Mucosa of descending colon (tissue), 3 donors: ENCODE results near the gene NRG2. TPM values are rescaled to one million over a fixed set of nuclear protein-coding genes. Genes with fewer than 3 reads are reported as not detected.

Experiments used
- ATAC-seq: fragments of 200-7000 bp; cut with Tn5 transposase; one replicate; pipeline ENCODE4 v1.9.1; 2020; ENCODE audit warnings: mild to moderate bottlenecking, moderate library complexity
- DNase-seq, 3 donors: peaks; one replicate each; pipeline ENCODE4 v3.0.0-alpha.2; 2020
- H3K36me3 ChIP-seq: fragments of 200-600 bp; one replicate; pipeline ENCODE4 v1.8.0; 2021; ENCODE audit warnings: low read depth, mild to moderate bottlenecking
- H3K4me1 ChIP-seq: fragments of 200-600 bp; one replicate; pipeline ENCODE4 v1.8.0; 2021; ENCODE audit warnings: low read depth, mild to moderate bottlenecking
- H3K4me3 ChIP-seq: fragments of 200-600 bp; one replicate; pipeline ENCODE4 v1.8.0; 2021; ENCODE audit warnings: mild to moderate bottlenecking
- H3K9me3 ChIP-seq: fragments of 200-600 bp; one replicate; pipeline ENCODE4 v1.8.0; 2021; ENCODE audit warnings: mild to moderate bottlenecking
- CTCF ChIP-seq: fragments of 200-600 bp; IDR thresholded peaks from one replicate; pipeline ENCODE4 v1.8.0; 2022; ENCODE audit warnings: antibody characterized with exemption, mild to moderate bottlenecking
- intact Hi-C, 2 donors: fragments of 100-400 bp; cut with DNase I in 1 of 2; cut with micrococcal nuclease in 1 of 2; formaldehyde crosslinking; loops; one replicate each; pipeline versions ENCODE4 v1.11.0 to v1.11.1; 2022; cut with DNase I, micrococcal nuclease
- total RNA-seq, 3 donors: library from RNA; stranded (reverse); fragmentation: NEBNext Ultra II Directional in 2 of 3; extraction: Animal tissue kit (Norgen Biotek cat#: 25700) in 2 of 3; gene quantifications; one replicate each; pipeline versions ENCODE4 v1.2.1 to v1.2.4, GENCODE V29; 2021 to 2023
- donor health status: DM: no; HTN: no; CAD: no; lungs with moderate emphysema.
- donor health status: DM: no; HTN: no; CAD: no.
- donor health status: DM: no; HTN: yes; CAD: no.

Gene NRG2
- total RNA-seq, 3 donors from 2014 or later: 0.52 to 7.3 (median 0.89) TPM

- H3K4me1 ChIP-seq: no peaks in the 10 kb centered on the region
- no peaks in the 10 kb centered on the region for H3K36me3 ChIP-seq
- intact Hi-C loops: no loop called here
- DNase-seq (no peak), ATAC-seq (no peak)
- H3K4me3 ChIP-seq: no peak overlapping the region
- no peak for TF ChIP-seq CTCF
- H3K9me3 ChIP-seq: no peaks in the 10 kb centered on the region
Observed at GRCh38 chr5:139926797-139927503, 116.1 kb downstream of the NRG2 start.

GRCh38 chr5:139925650-139926640, 117.2 kb downstream of the NRG2 start:
- no peak for TF ChIP-seq CTCF
- ATAC-seq (peak; percentile 19), DNase-seq (no peak)
- Histone ChIP-seq H3K36me3 (no peaks in the 10 kb centered on the region), H3K9me3 (no peaks in the 10 kb centered on the region), H3K4me3 (no peak overlapping the region), H3K4me1 (no peaks in the 10 kb centered on the region)
- intact Hi-C loops: no loop called here

GRCh38 chr5:139925216-139925562, 117.9 kb downstream of the NRG2 start:
- Histone ChIP-seq H3K4me1 (no peaks in the 10 kb centered on the region), H3K36me3 (no peaks in the 10 kb centered on the region), H3K9me3 (no peaks in the 10 kb centered on the region), H3K4me3 (no peak overlapping the region)
- DNase-seq (no peak), ATAC-seq (no peak)
- no peak for TF ChIP-seq CTCF
- intact Hi-C loops: no loop called here

GRCh38 chr5:139924294-139925215, 118.5 kb downstream of the NRG2 start:
- Histone ChIP-seq H3K9me3 (no peaks in the 10 kb centered on the region), H3K36me3 (no peaks in the 10 kb centered on the region), H3K4me3 (no peak overlapping the region), H3K4me1 (no peaks in the 10 kb centered on the region)
- no peak for DNase-seq
- ATAC-seq: no peak
- intact Hi-C loops: no loop called here
- no peak for TF ChIP-seq CTCF

- Histone ChIP-seq H3K36me3 (no peaks in the 10 kb centered on the region), H3K9me3 (no peaks in the 10 kb centered on the region), H3K4me1 (no peaks in the 10 kb centered on the region), H3K4me3 (no peak overlapping the region)
- TF ChIP-seq CTCF: no peak
- ATAC-seq: no peak
- DNase-seq: no peak
- intact Hi-C loops: no loop called here
Observed at GRCh38 chr5:139919308-139919707, 123.8 kb downstream of the NRG2 start.
